OCI-LY7 (cell line): Measurements from ENCODE around the gene TGM4. TPM values are rescaled to one million over a fixed set of nuclear protein-coding genes. Genes with fewer than 3 reads are reported as not detected.

Experiments
- BruUV-seq: library from RNA; stranded (reverse); fragments of 400-500 nt; replicated peaks from 2 replicates; lab custom pipeline; 2021; lab: Mats Ljungman, UMichigan
- CTCF ChIA-PET: fragments of 300-600 bp; sonication (Branson Sonifier 250); formaldehyde crosslinking; loops from one replicate; lab custom pipeline; 2022; ENCODE audit warnings: antibody characterized with exemption; ENCODE audit not compliant: unreplicated experiment; lab: Charles Lee
- POLR2A ChIA-PET: fragments of 300-600 bp; sonication (Branson Sonifier 250); formaldehyde crosslinking; loops from one replicate; lab custom pipeline; 2022; ENCODE audit warnings: antibody characterized with exemption; lab: Charles Lee
- DNase-seq: peaks from one replicate; pipeline ENCODE4 v3.0.0-alpha.2; 2015; ENCODE audit warnings: low spot score
- H2AFZ ChIP-seq: fragments of 200-600 bp; sonication (generic), shearing (Covaris generic); 2 replicates; pipeline ENCODE4 v1.6.1; 2014; ENCODE audit warnings: mild to moderate bottlenecking, antibody characterized with exemption, low read length, moderate library complexity
- H3K27ac ChIP-seq: fragments of 200-600 bp; sonication (generic); 2 replicates; pipeline ENCODE4 v1.5.1; 2014; ENCODE audit warnings: mixed run types, low read depth, mild to moderate bottlenecking, moderate library complexity, low read length, inconsistent platforms; ENCODE audit not compliant: poor library complexity, severe bottlenecking
- H3K36me3 ChIP-seq: fragments of 200-600 bp; sonication (generic); 2 replicates; pipeline ENCODE4 v1.6.1; 2014; ENCODE audit warnings: mild to moderate bottlenecking, antibody characterized with exemption, low read length, moderate library complexity, mixed read lengths; ENCODE audit not compliant: insufficient read depth
- H3K4me1 ChIP-seq: fragments of 200-600 bp; sonication (generic); 2 replicates; pipeline ENCODE4 v1.5.1; 2014; ENCODE audit warnings: mild to moderate bottlenecking, low read length; ENCODE audit not compliant: insufficient read depth, poor library complexity, severe bottlenecking
- H3K4me2 ChIP-seq: fragments of 200-600 bp; sonication (generic); 2 replicates; pipeline ENCODE4 v1.6.1; 2014; ENCODE audit warnings: mild to moderate bottlenecking, low read length
- H3K4me3 ChIP-seq: fragments of 200-600 bp; sonication (generic); 2 replicates; pipeline ENCODE4 v1.5.1; 2014; ENCODE audit warnings: mild to moderate bottlenecking, low read depth, low read length; ENCODE audit not compliant: poor library complexity, severe bottlenecking
- H3K79me2 ChIP-seq: fragments of 200-600 bp; sonication (generic); 2 replicates; pipeline ENCODE4 v1.6.1; 2016; ENCODE audit warnings: low read depth, mild to moderate bottlenecking, low read length, moderate library complexity, mixed read lengths; ENCODE audit not compliant: insufficient read depth
- H3K9me2 ChIP-seq: fragments of 200-600 bp; sonication (generic); 2 replicates; pipeline ENCODE4 v1.6.1; 2016; ENCODE audit warnings: mild to moderate bottlenecking, low read length, mixed read lengths; ENCODE audit not compliant: insufficient read depth
- H3K9me3 ChIP-seq: fragments of 200-600 bp; sonication (generic); 2 replicates; pipeline ENCODE4 v1.6.1; 2014; ENCODE audit warnings: mild to moderate bottlenecking, mixed run types, low read length, mixed read lengths
- H4K20me1 ChIP-seq: fragments of 200-600 bp; sonication (generic); 2 replicates; pipeline ENCODE4 v1.6.1; 2014; ENCODE audit warnings: mild to moderate bottlenecking, antibody characterized with exemption, low read length, moderate library complexity, mixed read lengths; ENCODE audit not compliant: insufficient read depth
- EZH2phosphoT487 ChIP-seq: fragments of 200-600 bp; sonication (generic); IDR thresholded peaks from 2 replicates; pipeline ENCODE4 v1.6.1; 2018; ENCODE audit warnings: low read depth, borderline replicate concordance, mild to moderate bottlenecking, mixed run types, antibody characterized with exemption, low read length, moderate library complexity, mixed read lengths
- intact Hi-C: fragments of 100-400 bp; cut with micrococcal nuclease; formaldehyde crosslinking; loops from one replicate; pipeline ENCODE4 v1.10.0; 2022; ENCODE audit not compliant: unreplicated experiment
- total RNA-seq, 2 experiments: library from RNA; depleted of rRNA in 1 of 2; stranded (reverse); fragments of >200 nt in 1 of 2; shearing (Covaris generic) in 1 of 2; gene quantifications; 2 replicates each; pipeline ENCODE4 v1.2.3, GENCODE V29; 2014 to 2022
- TF ChIP-seq, protein P1 (sequence below): fragments of 200-600 bp; sonication (generic); conservative IDR thresholded peaks from 2 replicates; pipeline ENCODE4 v1.5.1; 2014; ENCODE audit warnings: mild to moderate bottlenecking, antibody characterized with exemption, low read length, moderate library complexity, mixed read lengths

TGM4 gene
- total RNA-seq, 2 experiments from 2014 or later: not detected

DNA sequence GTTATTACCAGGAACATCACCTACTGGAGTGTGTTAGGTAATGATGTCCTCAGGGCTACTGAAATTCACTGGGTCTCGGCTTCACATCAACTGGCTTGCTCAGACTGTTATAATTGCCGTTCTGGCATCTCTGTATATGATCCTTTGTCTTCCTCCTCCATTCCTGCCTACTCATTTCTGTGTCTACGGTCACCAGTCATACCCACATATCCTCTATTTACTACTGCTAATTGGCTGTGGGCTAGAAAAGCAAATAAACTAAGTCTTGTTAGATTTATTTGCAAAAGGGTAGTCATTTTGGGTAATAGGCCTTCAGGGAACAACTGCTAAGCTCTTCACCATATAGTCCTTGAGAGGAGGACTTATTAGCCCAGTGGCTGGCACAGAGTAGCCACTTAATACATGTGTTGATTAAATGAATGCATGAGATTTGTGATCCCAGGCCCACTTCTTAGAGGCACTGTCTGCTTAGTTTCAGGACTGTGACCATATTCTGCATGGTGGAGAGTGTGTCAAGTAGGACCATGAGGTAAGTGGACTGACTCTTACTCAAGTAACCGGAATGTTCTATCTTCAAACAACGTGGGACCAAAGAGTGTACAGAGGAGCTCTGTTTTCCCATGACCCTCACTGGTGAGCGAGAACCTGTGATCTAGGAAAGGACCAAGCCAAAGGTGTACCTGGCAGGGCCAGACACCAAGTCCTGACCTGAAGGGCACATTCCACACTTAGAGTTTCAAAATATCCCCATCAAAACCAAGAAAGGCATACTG lies 88.4 kb downstream of the TGM4 start:
- POLR2A ChIA-PET: interaction anchor here (1.3 kb wide), 1 partner anchor 11 kb away, joined by 5 read pairs; no protein-coding TSS in a partner anchor
- no peaks in the 10 kb centered on the region for H3K9me2 ChIP-seq
- no TSS peak for BruUV-seq
- H2AFZ ChIP-seq: no peak overlapping the region
- no peak overlapping the region for H3K27ac ChIP-seq
- no peak for DNase-seq
- peaks cover 16% of the 10 kb centered on the region for H3K4me1 ChIP-seq
- H3K79me2 ChIP-seq: peaks cover 70% of the 10 kb centered on the region
- H3K4me3 ChIP-seq: no peak overlapping the region
- no peak for TF ChIP-seq EZH2phosphoT487
- TF ChIP-seq, protein P1, sequence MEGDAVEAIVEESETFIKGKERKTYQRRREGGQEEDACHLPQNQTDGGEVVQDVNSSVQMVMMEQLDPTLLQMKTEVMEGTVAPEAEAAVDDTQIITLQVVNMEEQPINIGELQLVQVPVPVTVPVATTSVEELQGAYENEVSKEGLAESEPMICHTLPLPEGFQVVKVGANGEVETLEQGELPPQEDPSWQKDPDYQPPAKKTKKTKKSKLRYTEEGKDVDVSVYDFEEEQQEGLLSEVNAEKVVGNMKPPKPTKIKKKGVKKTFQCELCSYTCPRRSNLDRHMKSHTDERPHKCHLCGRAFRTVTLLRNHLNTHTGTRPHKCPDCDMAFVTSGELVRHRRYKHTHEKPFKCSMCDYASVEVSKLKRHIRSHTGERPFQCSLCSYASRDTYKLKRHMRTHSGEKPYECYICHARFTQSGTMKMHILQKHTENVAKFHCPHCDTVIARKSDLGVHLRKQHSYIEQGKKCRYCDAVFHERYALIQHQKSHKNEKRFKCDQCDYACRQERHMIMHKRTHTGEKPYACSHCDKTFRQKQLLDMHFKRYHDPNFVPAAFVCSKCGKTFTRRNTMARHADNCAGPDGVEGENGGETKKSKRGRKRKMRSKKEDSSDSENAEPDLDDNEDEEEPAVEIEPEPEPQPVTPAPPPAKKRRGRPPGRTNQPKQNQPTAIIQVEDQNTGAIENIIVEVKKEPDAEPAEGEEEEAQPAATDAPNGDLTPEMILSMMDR: no peak
- intact Hi-C loops: no loop called here
- H3K36me3 ChIP-seq: peaks cover 21% of the 10 kb centered on the region
- H3K4me2 ChIP-seq: no peak overlapping the region
- CTCF ChIA-PET: no interaction called here
- peaks cover 23% of the 10 kb centered on the region for H4K20me1 ChIP-seq
- H3K9me3 ChIP-seq: no peaks in the 10 kb centered on the region

GRCh38 chr3:44963571-44964325 lies 89.3 kb downstream of the TGM4 start:
- intact Hi-C loops: no loop called here
- H3K4me3 ChIP-seq: no peak overlapping the region
- ChIA-PET POLR2A (interaction anchor here (0.6 to 1.3 kb wide), 2 partner anchors 11 to 117 kb away, joined by 5 read pairs; no protein-coding TSS in a partner anchor), CTCF (no interaction called here)
- H3K9me3 ChIP-seq: no peaks in the 10 kb centered on the region
- H3K4me1 ChIP-seq: peaks cover 25% of the 10 kb centered on the region
- no peak for DNase-seq
- H4K20me1 ChIP-seq: peaks cover 25% of the 10 kb centered on the region
- no TSS peak for BruUV-seq
- peaks cover 21% of the 10 kb centered on the region; the same call in 1 of the 2 replicates for H3K36me3 ChIP-seq
- TF ChIP-seq, protein P1: no peak
- no peak for TF ChIP-seq EZH2phosphoT487
- H3K79me2 ChIP-seq: peaks cover 79% of the 10 kb centered on the region
- no peaks in the 10 kb centered on the region for H3K9me2 ChIP-seq
- no peak overlapping the region for H3K4me2 ChIP-seq
- no peak overlapping the region for H2AFZ ChIP-seq
- no peak overlapping the region for H3K27ac ChIP-seq

Other genes with a start within 250 kb of the TGM4 start
- gene ZNF197, start 249.6 kb upstream of the TGM4 start, total RNA-seq (2014; rRNA removed; shearing (Covaris generic)): 2.8 and 4.4 TPM in 2 replicates
- gene ZNF197, start 249.6 kb upstream of the TGM4 start, total RNA-seq (2022): 4.8 and 6.4 TPM in 2 replicates
- 9.0 and 11.9 TPM in 2 replicates for gene ZNF35, start 225.9 kb upstream of the TGM4 start, total RNA-seq (2014; rRNA removed; shearing (Covaris generic))
- 8.6 and 9.5 TPM in 2 replicates for gene ZNF35, start 225.9 kb upstream of the TGM4 start, total RNA-seq (2022)
- gene ZNF502, start 161.9 kb upstream of the TGM4 start, total RNA-seq (2014; rRNA removed; shearing (Covaris generic)): not detected in 2 replicates
- not detected in 2 replicates for gene ZNF502, start 161.9 kb upstream of the TGM4 start, total RNA-seq (2022)
- gene ZNF501, start 145.0 kb upstream of the TGM4 start, total RNA-seq (2014; rRNA removed; shearing (Covaris generic)): 2.1 and 3.4 TPM in 2 replicates
- 0.88 and 1.4 TPM in 2 replicates for gene ZNF501, start 145.0 kb upstream of the TGM4 start, total RNA-seq (2022)
- 17.2 and 18.7 TPM in 2 replicates for gene KIAA1143, start 113.0 kb upstream of the TGM4 start, total RNA-seq (2014; rRNA removed; shearing (Covaris generic))
- gene KIAA1143, start 113.0 kb upstream of the TGM4 start, total RNA-seq (2022): 39.1 and 46.7 TPM in 2 replicates
- 44.9 and 51.8 TPM in 2 replicates for gene KIF15, start 112.8 kb upstream of the TGM4 start, total RNA-seq (2014; rRNA removed; shearing (Covaris generic))
- gene KIF15, start 112.8 kb upstream of the TGM4 start, total RNA-seq (2022): 37.0 and 41.1 TPM in 2 replicates
- gene TMEM42, start 12.7 kb upstream of the TGM4 start, total RNA-seq (2014; rRNA removed; shearing (Covaris generic)): 21.2 and 24.6 TPM in 2 replicates
- gene TMEM42, start 12.7 kb upstream of the TGM4 start, total RNA-seq (2022): 19.3 and 21.1 TPM in 2 replicates
- gene ZDHHC3, start 101.6 kb downstream of the TGM4 start, total RNA-seq (2014; rRNA removed; shearing (Covaris generic)): 50.8 and 53.1 TPM in 2 replicates
- 53.6 and 63.6 TPM in 2 replicates for gene ZDHHC3, start 101.6 kb downstream of the TGM4 start, total RNA-seq (2022)
- gene EXOSC7, start 101.6 kb downstream of the TGM4 start, total RNA-seq (2014; rRNA removed; shearing (Covaris generic)): 60.3 and 71.5 TPM in 2 replicates
- gene EXOSC7, start 101.6 kb downstream of the TGM4 start, total RNA-seq (2022): 50.5 and 65.3 TPM in 2 replicates
- 1.3 TPM in 1 of 2 replicates, not detected in the other for gene CLEC3B, start 151.7 kb downstream of the TGM4 start, total RNA-seq (2014; rRNA removed; shearing (Covaris generic))
- not detected in 2 replicates for gene CLEC3B, start 151.7 kb downstream of the TGM4 start, total RNA-seq (2022)